ENCODE data around the gene SLC26A9. TPM values are rescaled to one million over a fixed set of nuclear protein-coding genes. Genes with fewer than 3 reads are reported as not detected.
A peak's percentile ranks its signal among the peaks of the same experiment; 100 is the strongest.

Gene SLC26A9
- total and polyA plus RNA-seq, 7 experiments from 2014 or later, result not detected

DNA sequence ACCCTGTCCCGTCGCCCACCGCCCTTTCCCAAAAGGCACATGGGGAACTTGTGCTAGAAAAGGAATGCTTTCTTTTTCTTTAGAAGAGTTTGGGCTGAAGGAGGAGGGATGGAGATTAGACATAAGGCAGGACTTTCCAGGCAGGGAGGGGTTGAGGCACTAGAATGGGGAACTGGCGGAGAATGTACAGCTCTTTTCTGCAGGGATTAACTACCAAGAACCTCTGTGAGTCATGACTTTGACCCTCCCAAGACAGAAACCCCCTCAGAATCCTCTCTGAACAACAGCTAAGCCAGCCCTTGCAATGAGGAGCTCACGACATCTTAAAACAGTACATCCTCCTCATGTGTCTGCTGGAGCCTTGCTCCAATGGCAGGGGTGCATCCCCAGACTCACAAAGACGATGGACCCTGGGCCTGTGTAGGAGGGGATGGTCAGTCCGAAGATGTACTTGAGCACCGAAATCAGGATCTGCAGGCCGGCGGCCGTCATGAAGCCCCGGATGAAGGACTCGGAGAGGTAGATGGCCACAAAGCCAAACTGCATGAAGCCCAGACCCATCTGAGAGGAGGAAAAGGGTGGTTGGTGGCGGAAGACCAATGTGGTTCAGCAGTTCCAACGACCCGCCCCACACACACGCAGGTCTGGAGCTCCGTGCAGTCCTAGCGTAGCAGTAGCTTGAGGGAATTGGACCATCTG is 13.6 kb downstream of the SLC26A9 start:
- no peak overlapping the region for H3K4me3 Mint-ChIP-seq
- no peaks in the 10 kb centered on the region for H3K27me3 ChIP-seq (ENCODE audit: control insufficient read depth in 2 of 2, insufficient read depth in 2 of 2, low read length in 2 of 2)
- peaks cover 0 to 13% (median 7%) of the 10 kb centered on the region in 5 donors for H3K27me3 Mint-ChIP-seq
- POLR2A ChIA-PET, result no interaction called here
- CTCF ChIA-PET, result no interaction called here
- ATAC-seq (no peak), DNase-seq (no peak)
- H3K4me3 ChIP-seq (ENCODE audit: low read length), result no peak overlapping the region
- no peaks in the 10 kb centered on the region for H3K36me3 Mint-ChIP-seq
- no peaks in the 10 kb centered on the region for H3K9me3 ChIP-seq (ENCODE audit: control insufficient read depth in 2 of 3, low read length in 3 of 3)
- H3K9me3 Mint-ChIP-seq, result no peaks in the 10 kb centered on the region
- H3K4me1 Mint-ChIP-seq, result peaks cover 0 to 1% (median 0%) of the 10 kb centered on the region in 7 donors
- no peak overlapping the region for H3K27ac Mint-ChIP-seq
- H3K27ac ChIP-seq (ENCODE audit: low read depth, low read length), result no peak overlapping the region
- H3K36me3 ChIP-seq (ENCODE audit: control insufficient read depth in 2 of 3, insufficient read depth in 3 of 3, low read length in 3 of 3), result no peaks in the 10 kb centered on the region
- H3K4me1 ChIP-seq (ENCODE audit: control insufficient read depth in 2 of 2, insufficient read depth in 2 of 2, low read length in 2 of 2), result no peaks in the 10 kb centered on the region
- intact Hi-C loops (cut with micrococcal nuclease), result no loop called here

DNA sequence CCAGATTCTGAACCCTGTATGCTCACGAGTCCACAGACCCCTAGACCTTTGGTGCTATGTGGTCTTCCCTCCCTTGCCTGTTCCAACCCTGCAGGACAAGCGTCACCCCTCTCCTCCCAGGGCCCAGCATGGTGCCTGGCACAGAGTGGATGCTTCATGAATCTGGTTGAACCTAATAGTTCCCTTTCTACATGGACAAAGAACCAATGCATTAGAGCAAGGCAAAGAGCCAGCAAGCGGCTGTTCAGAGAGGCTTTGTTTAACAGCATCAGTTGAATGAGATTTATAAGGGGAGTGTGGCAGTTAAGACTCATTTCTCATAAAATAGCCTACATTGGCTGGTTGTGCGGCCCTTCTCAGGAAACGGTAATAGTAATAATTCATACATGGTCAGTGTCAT is 14.9 kb downstream of the SLC26A9 start:
- H3K4me1 ChIP-seq (ENCODE audit: control insufficient read depth in 2 of 2, insufficient read depth in 2 of 2, low read length in 2 of 2), result no peaks in the 10 kb centered on the region
- H3K27me3 ChIP-seq (ENCODE audit: control insufficient read depth in 2 of 2, insufficient read depth in 2 of 2, low read length in 2 of 2), result no peaks in the 10 kb centered on the region
- H3K36me3 Mint-ChIP-seq, result no peaks in the 10 kb centered on the region
- CTCF ChIA-PET, result no interaction called here
- H3K4me3 Mint-ChIP-seq, result no peak overlapping the region
- H3K27ac ChIP-seq (ENCODE audit: low read depth, low read length), result no peak overlapping the region
- no peaks in the 10 kb centered on the region for H3K4me1 Mint-ChIP-seq
- no peaks in the 10 kb centered on the region for H3K9me3 ChIP-seq (ENCODE audit: control insufficient read depth in 2 of 3, low read length in 3 of 3)
- POLR2A ChIA-PET, result no interaction called here
- ATAC-seq (no peak), DNase-seq (no peak)
- no peaks in the 10 kb centered on the region for H3K9me3 Mint-ChIP-seq
- H3K27me3 Mint-ChIP-seq, result peaks cover 0 to 9% (median 4%) of the 10 kb centered on the region in 5 donors
- H3K27ac Mint-ChIP-seq, result no peak overlapping the region
- intact Hi-C loops (cut with micrococcal nuclease), result no loop called here
- no peaks in the 10 kb centered on the region for H3K36me3 ChIP-seq (ENCODE audit: control insufficient read depth in 2 of 3, insufficient read depth in 3 of 3, low read length in 3 of 3)
- H3K4me3 ChIP-seq (ENCODE audit: low read length), result no peak overlapping the region

- Mint-ChIP-seq H3K27ac (no peak overlapping the region), H3K4me1 (no peaks in the 10 kb centered on the region), H3K4me3 (no peak overlapping the region), H3K36me3 (no peaks in the 10 kb centered on the region), H3K9me3 (no peaks in the 10 kb centered on the region), H3K27me3 (peaks cover 0 to 5% (median 4%) of the 10 kb centered on the region in 5 donors)
- H3K36me3 ChIP-seq (ENCODE audit: control insufficient read depth in 2 of 3, insufficient read depth in 3 of 3, low read length in 3 of 3), result no peaks in the 10 kb centered on the region
- no peak overlapping the region for H3K4me3 ChIP-seq (ENCODE audit: low read length)
- POLR2A ChIA-PET, result no interaction called here
- H3K27me3 ChIP-seq (ENCODE audit: control insufficient read depth in 2 of 2, insufficient read depth in 2 of 2, low read length in 2 of 2), result no peaks in the 10 kb centered on the region
- DNase-seq, result no peak
- no peaks in the 10 kb centered on the region for H3K4me1 ChIP-seq (ENCODE audit: control insufficient read depth in 2 of 2, insufficient read depth in 2 of 2, low read length in 2 of 2)
- no peak overlapping the region for H3K27ac ChIP-seq (ENCODE audit: low read depth, low read length)
- ATAC-seq, result peak; percentile 12
- CTCF ChIA-PET, result no interaction called here
- intact Hi-C loops (cut with micrococcal nuclease), result no loop called here
- H3K9me3 ChIP-seq (ENCODE audit: control insufficient read depth in 2 of 3, low read length in 3 of 3), result no peaks in the 10 kb centered on the region
Observed at GRCh38 chr1:205927676-205928075, 15.6 kb downstream of the SLC26A9 start.

GRCh38 chr1:205927247-205927646 is 16.0 kb downstream of the SLC26A9 start:
- no peak for ATAC-seq
- no peaks in the 10 kb centered on the region for H3K4me1 Mint-ChIP-seq
- POLR2A ChIA-PET, result no interaction called here
- H3K27me3 Mint-ChIP-seq, result peaks cover 0 to 4% (median 0%) of the 10 kb centered on the region in 5 donors
- H3K27ac ChIP-seq (ENCODE audit: low read depth, low read length), result no peak overlapping the region
- intact Hi-C loops (cut with micrococcal nuclease), result no loop called here
- H3K9me3 ChIP-seq (ENCODE audit: control insufficient read depth in 2 of 3, low read length in 3 of 3), result no peaks in the 10 kb centered on the region
- peak overlapping the region in 1 of 9 donors; percentile 48 for H3K27ac Mint-ChIP-seq
- CTCF ChIA-PET, result no interaction called here
- H3K27me3 ChIP-seq (ENCODE audit: control insufficient read depth in 2 of 2, insufficient read depth in 2 of 2, low read length in 2 of 2), result no peaks in the 10 kb centered on the region
- H3K36me3 ChIP-seq (ENCODE audit: control insufficient read depth in 2 of 3, insufficient read depth in 3 of 3, low read length in 3 of 3), result no peaks in the 10 kb centered on the region
- DNase-seq, result no peak
- no peak overlapping the region for H3K4me3 ChIP-seq (ENCODE audit: low read length)
- H3K4me1 ChIP-seq (ENCODE audit: control insufficient read depth in 2 of 2, insufficient read depth in 2 of 2, low read length in 2 of 2), result no peaks in the 10 kb centered on the region
- no peak overlapping the region for H3K4me3 Mint-ChIP-seq
- no peaks in the 10 kb centered on the region for H3K9me3 Mint-ChIP-seq
- no peaks in the 10 kb centered on the region for H3K36me3 Mint-ChIP-seq

DNA sequence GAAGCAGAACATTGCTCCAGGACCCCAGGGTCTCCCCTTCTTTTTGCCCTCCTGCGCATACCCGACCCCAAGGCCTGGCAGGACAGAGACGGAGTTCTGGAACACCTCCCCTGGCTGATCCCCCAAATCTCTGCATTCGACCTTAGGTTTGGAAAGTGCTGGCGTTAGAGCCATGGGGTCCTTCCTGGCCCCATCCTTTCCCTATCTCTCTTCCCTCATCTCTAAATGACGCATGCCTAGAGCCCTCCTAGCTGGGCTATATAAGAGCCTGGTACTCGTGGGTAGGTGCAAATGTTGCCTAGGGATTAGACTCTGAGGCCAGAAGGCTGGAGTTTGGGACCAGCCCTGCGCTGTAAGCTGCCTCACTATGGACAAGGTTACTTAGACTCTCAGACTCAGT is 16.6 kb downstream of the SLC26A9 start:
- H3K27me3 Mint-ChIP-seq, result peaks cover 0 to 4% (median 0%) of the 10 kb centered on the region in 5 donors
- DNase-seq (no peak), ATAC-seq (no peak)
- no peaks in the 10 kb centered on the region for H3K4me1 Mint-ChIP-seq
- no peaks in the 10 kb centered on the region for H3K9me3 Mint-ChIP-seq
- CTCF ChIA-PET, result no interaction called here
- H3K4me1 ChIP-seq (ENCODE audit: control insufficient read depth in 2 of 2, insufficient read depth in 2 of 2, low read length in 2 of 2), result no peaks in the 10 kb centered on the region
- no peak overlapping the region for H3K27ac ChIP-seq (ENCODE audit: low read depth, low read length)
- no peaks in the 10 kb centered on the region for H3K9me3 ChIP-seq (ENCODE audit: control insufficient read depth in 2 of 3, low read length in 3 of 3)
- H3K4me3 Mint-ChIP-seq, result no peak overlapping the region
- no peaks in the 10 kb centered on the region for H3K36me3 Mint-ChIP-seq
- POLR2A ChIA-PET, result no interaction called here
- H3K36me3 ChIP-seq (ENCODE audit: control insufficient read depth in 2 of 3, insufficient read depth in 3 of 3, low read length in 3 of 3), result no peaks in the 10 kb centered on the region
- no peaks in the 10 kb centered on the region for H3K27me3 ChIP-seq (ENCODE audit: control insufficient read depth in 2 of 2, insufficient read depth in 2 of 2, low read length in 2 of 2)
- no peak overlapping the region for H3K4me3 ChIP-seq (ENCODE audit: low read length)
- H3K27ac Mint-ChIP-seq, result no peak overlapping the region
- intact Hi-C loops (cut with micrococcal nuclease), result no loop called here

GRCh38 chr1:205926213-205926612 is 17.0 kb downstream of the SLC26A9 start:
- intact Hi-C loops (cut with micrococcal nuclease), result no loop called here
- no peaks in the 10 kb centered on the region for H3K9me3 Mint-ChIP-seq
- Histone ChIP-seq H3K4me1 (ENCODE audit: control insufficient read depth in 2 of 2, insufficient read depth in 2 of 2, low read length in 2 of 2) (no peaks in the 10 kb centered on the region), H3K36me3 (ENCODE audit: control insufficient read depth in 2 of 3, insufficient read depth in 3 of 3, low read length in 3 of 3) (no peaks in the 10 kb centered on the region), H3K27me3 (ENCODE audit: control insufficient read depth in 2 of 2, insufficient read depth in 2 of 2, low read length in 2 of 2) (no peaks in the 10 kb centered on the region), H3K4me3 (ENCODE audit: low read length) (no peak overlapping the region), H3K9me3 (ENCODE audit: control insufficient read depth in 2 of 3, low read length in 3 of 3) (no peaks in the 10 kb centered on the region), H3K27ac (ENCODE audit: low read depth, low read length) (no peak overlapping the region)
- peak overlapping the region in 1 of 9 donors; percentile 71 for H3K27ac Mint-ChIP-seq
- no peaks in the 10 kb centered on the region for H3K36me3 Mint-ChIP-seq
- DNase-seq (no peak), ATAC-seq (no peak)
- H3K4me3 Mint-ChIP-seq, result no peak overlapping the region
- H3K4me1 Mint-ChIP-seq, result no peaks in the 10 kb centered on the region
- H3K27me3 Mint-ChIP-seq, result peaks cover 0 to 4% (median 0%) of the 10 kb centered on the region in 5 donors
- ChIA-PET CTCF (no interaction called here), POLR2A (no interaction called here)

DNA sequence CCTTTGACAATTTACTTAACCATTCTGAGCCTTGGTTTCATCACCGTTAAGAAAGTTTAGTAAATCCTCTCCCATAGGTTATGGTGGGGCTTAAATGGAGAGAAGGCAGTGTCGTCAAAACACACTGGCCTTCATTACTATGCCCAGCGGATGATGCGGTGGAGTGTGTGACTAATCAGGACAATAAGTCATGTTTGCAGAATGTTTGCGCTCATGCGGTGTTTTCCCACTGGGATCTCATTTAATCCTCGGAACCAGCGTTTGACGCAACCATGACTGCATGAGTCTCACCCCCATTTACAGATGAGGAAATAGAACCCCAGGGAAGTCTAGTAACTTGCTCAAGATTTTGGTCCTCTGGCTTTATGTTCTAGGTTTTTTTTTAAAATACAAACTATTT is 17.5 kb downstream of the SLC26A9 start:
- Mint-ChIP-seq H3K27ac (no peak overlapping the region), H3K4me3 (no peak overlapping the region), H3K4me1 (no peaks in the 10 kb centered on the region), H3K27me3 (peaks cover 0 to 4% (median 0%) of the 10 kb centered on the region in 5 donors), H3K36me3 (no peaks in the 10 kb centered on the region), H3K9me3 (no peaks in the 10 kb centered on the region)
- ChIA-PET POLR2A (no interaction called here), CTCF (no interaction called here)
- intact Hi-C loops (cut with micrococcal nuclease), result no loop called here
- Histone ChIP-seq H3K4me1 (ENCODE audit: control insufficient read depth in 2 of 2, insufficient read depth in 2 of 2, low read length in 2 of 2) (no peaks in the 10 kb centered on the region), H3K9me3 (ENCODE audit: control insufficient read depth in 2 of 3, low read length in 3 of 3) (no peaks in the 10 kb centered on the region), H3K27ac (ENCODE audit: low read depth, low read length) (no peak overlapping the region), H3K27me3 (ENCODE audit: control insufficient read depth in 2 of 2, insufficient read depth in 2 of 2, low read length in 2 of 2) (no peaks in the 10 kb centered on the region), H3K36me3 (ENCODE audit: control insufficient read depth in 2 of 3, insufficient read depth in 3 of 3, low read length in 3 of 3) (no peaks in the 10 kb centered on the region), H3K4me3 (ENCODE audit: low read length) (no peak overlapping the region)
- no peak for ATAC-seq
- no peak for DNase-seq

All from naive thymus-derived CD4-positive, alpha-beta T cell (primary cell).